Activated T-cell treated with anti-CD3 and anti-CD28 coated beads for 24 hours (primary cell): Measurements from ENCODE around the gene POLA1.

ENCODE experiments used
- DNase-seq: peaks from one replicate; pipeline ENCODE4 v3.0.0-alpha.2; 2020; ENCODE audit warnings: low read depth

POLA1 gene

GRCh38 chrX:24876530-24877287 lies 183.0 kb downstream of the POLA1 start:
- DNase-seq = no peak

GRCh38 chrX:24877288-24877664 lies 183.6 kb downstream of the POLA1 start:
- no peak for DNase-seq

- DNase-seq = no peak
These were observed 184.3 kb downstream of the POLA1 start for GRCh38 chrX:24877854-24878650.

GRCh38 chrX:24879679-24880078 lies 186.0 kb downstream of the POLA1 start:
- no peak for DNase-seq

GRCh38 chrX:24886916-24887315 lies 193.2 kb downstream of the POLA1 start:
- DNase-seq = no peak

- DNase-seq = no peak
These were observed 197.0 kb downstream of the POLA1 start for GRCh38 chrX:24890677-24891076.

GRCh38 chrX:24899391-24899790 lies 205.7 kb downstream of the POLA1 start:
- DNase-seq = no peak

GRCh38 chrX:24900234-24900633 lies 206.5 kb downstream of the POLA1 start:
- no peak for DNase-seq

- no peak for DNase-seq
These were observed 209.1 kb downstream of the POLA1 start for GRCh38 chrX:24902806-24903205.

GRCh38 chrX:24918715-24919114 lies 225.0 kb downstream of the POLA1 start:
- DNase-seq = no peak

GRCh38 chrX:24920769-24921168 lies 227.1 kb downstream of the POLA1 start:
- DNase-seq = no peak

GRCh38 chrX:24925430-24925829 lies 231.7 kb downstream of the POLA1 start:
- DNase-seq = no peak

- no peak for DNase-seq
These were observed 233.7 kb downstream of the POLA1 start for GRCh38 chrX:24927372-24927771.

- no peak for DNase-seq
These were observed 234.4 kb downstream of the POLA1 start for GRCh38 chrX:24928114-24928513.

GRCh38 chrX:24934279-24934678 lies 240.6 kb downstream of the POLA1 start:
- no peak for DNase-seq

- DNase-seq = no peak
These were observed 251.3 kb downstream of the POLA1 start for GRCh38 chrX:24945009-24945408.

GRCh38 chrX:24946369-24946768 lies 252.7 kb downstream of the POLA1 start:
- no peak for DNase-seq

GRCh38 chrX:24954732-24955131 lies 261.0 kb downstream of the POLA1 start:
- no peak for DNase-seq

- DNase-seq = no peak
These were observed 261.7 kb downstream of the POLA1 start for GRCh38 chrX:24955372-24955930.

- DNase-seq = no peak
These were observed 263.1 kb downstream of the POLA1 start for GRCh38 chrX:24956828-24957227.

- no peak for DNase-seq
These were observed 268.1 kb downstream of the POLA1 start for GRCh38 chrX:24961809-24962208.

- DNase-seq = no peak
These were observed 270.1 kb downstream of the POLA1 start for GRCh38 chrX:24963823-24964222.

- DNase-seq = no peak
These were observed 271.7 kb downstream of the POLA1 start for GRCh38 chrX:24965372-24965771.
